ENCODE measurements around the gene BTBD17. TPM values are rescaled to one million over a fixed set of nuclear protein-coding genes. Genes with fewer than 3 reads are reported as not detected.

BTBD17 gene
- polyA plus RNA-seq, 1 of the 3 experiments (the other 2 are of a cell fraction) = not detected

- H3K9ac ChIP-seq = no peak overlapping the region
- H4K20me1 ChIP-seq (ENCODE audit: insufficient read depth) = no peaks in the 10 kb centered on the region
- ChIA-PET CTCF (interaction anchor here (0.9 to 1.6 kb wide), 2 partner anchors 12 to 13 kb away, joined by 3 read pairs; partner anchors contain the start of gene BTBD17), POLR2A (no interaction called here)
- H3F3A ChIP-seq (replicated peaks; ENCODE audit: insufficient read depth) = no peaks in the 10 kb centered on the region
- no peak overlapping the region for H3K27ac ChIP-seq (ENCODE audit: low read depth in 2 of 2, low read length in 1 of 2)
- no peak overlapping the region for H3K4me3 ChIP-seq (ENCODE audit: low read depth in 2 of 2, low read length in 1 of 2)
- H3K79me2 ChIP-seq (ENCODE audit: insufficient read depth) = no peaks in the 10 kb centered on the region
- no peaks in the 10 kb centered on the region for H3K27me3 ChIP-seq (ENCODE audit: insufficient read depth)
- no peaks in the 10 kb centered on the region for H3K9me2 ChIP-seq
- no peaks in the 10 kb centered on the region for H3K36me3 ChIP-seq (replicated peaks in 1 of 2; ENCODE audit: control insufficient read depth in 1 of 2, insufficient read depth in 2 of 2, low read length in 1 of 2)
- TF ChIP-seq MXI1 (IDR thresholded peaks at IDR 0.05; ENCODE audit: low read depth, low read length) (no peak), MEF2A (IDR thresholded peaks at IDR 0.05; ENCODE audit: borderline replicate concordance, low read depth) (no peak), RAD21 (IDR thresholded peaks at IDR 0.05; ENCODE audit: low read length) (no peak), NFIC (IDR thresholded peaks at IDR 0.05; ENCODE audit: borderline replicate concordance) (no peak), CHD2 (IDR thresholded peaks at IDR 0.05; ENCODE audit: low read length, partially characterized antibody) (no peak), NRF1 (IDR thresholded peaks at IDR 0.05; ENCODE audit: low read depth, low read length) (no peak), ELF1 (IDR thresholded peaks at IDR 0.05) (no peak), EZH2phosphoT487 (IDR thresholded peaks at IDR 0.05; ENCODE audit: borderline replicate concordance, low read depth) (no peak), POLR2AphosphoS5 (IDR thresholded peaks at IDR 0.05; ENCODE audit: low read depth, low read length) (no peak), FOXJ3 (CRISPR knock-in tag; IDR thresholded peaks at IDR 0.05) (no peak), TAF1 (IDR thresholded peaks at IDR 0.05; ENCODE audit: borderline replicate concordance, low read depth, low read length) (no peak), FOXM1 (IDR thresholded peaks at IDR 0.05; ENCODE audit: low read depth) (no peak), FOSL2 (IDR thresholded peaks at IDR 0.05; ENCODE audit: borderline replicate concordance, low read depth) (no peak), RXRA (IDR thresholded peaks at IDR 0.05; ENCODE audit: borderline replicate concordance, low read depth) (no peak), TCF12 (IDR thresholded peaks at IDR 0.05) (no peak), GATA2 (CRISPR knock-in tag; IDR thresholded peaks at IDR 0.05) (no peak), PBX3 (IDR thresholded peaks at IDR 0.05) (no peak)
- TF ChIP-seq, protein P1, sequence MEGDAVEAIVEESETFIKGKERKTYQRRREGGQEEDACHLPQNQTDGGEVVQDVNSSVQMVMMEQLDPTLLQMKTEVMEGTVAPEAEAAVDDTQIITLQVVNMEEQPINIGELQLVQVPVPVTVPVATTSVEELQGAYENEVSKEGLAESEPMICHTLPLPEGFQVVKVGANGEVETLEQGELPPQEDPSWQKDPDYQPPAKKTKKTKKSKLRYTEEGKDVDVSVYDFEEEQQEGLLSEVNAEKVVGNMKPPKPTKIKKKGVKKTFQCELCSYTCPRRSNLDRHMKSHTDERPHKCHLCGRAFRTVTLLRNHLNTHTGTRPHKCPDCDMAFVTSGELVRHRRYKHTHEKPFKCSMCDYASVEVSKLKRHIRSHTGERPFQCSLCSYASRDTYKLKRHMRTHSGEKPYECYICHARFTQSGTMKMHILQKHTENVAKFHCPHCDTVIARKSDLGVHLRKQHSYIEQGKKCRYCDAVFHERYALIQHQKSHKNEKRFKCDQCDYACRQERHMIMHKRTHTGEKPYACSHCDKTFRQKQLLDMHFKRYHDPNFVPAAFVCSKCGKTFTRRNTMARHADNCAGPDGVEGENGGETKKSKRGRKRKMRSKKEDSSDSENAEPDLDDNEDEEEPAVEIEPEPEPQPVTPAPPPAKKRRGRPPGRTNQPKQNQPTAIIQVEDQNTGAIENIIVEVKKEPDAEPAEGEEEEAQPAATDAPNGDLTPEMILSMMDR (IDR thresholded peaks at IDR 0.05) = no peak
- TF ChIP-seq, protein P2, sequence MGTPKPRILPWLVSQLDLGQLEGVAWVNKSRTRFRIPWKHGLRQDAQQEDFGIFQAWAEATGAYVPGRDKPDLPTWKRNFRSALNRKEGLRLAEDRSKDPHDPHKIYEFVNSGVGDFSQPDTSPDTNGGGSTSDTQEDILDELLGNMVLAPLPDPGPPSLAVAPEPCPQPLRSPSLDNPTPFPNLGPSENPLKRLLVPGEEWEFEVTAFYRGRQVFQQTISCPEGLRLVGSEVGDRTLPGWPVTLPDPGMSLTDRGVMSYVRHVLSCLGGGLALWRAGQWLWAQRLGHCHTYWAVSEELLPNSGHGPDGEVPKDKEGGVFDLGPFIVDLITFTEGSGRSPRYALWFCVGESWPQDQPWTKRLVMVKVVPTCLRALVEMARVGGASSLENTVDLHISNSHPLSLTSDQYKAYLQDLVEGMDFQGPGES (IDR thresholded peaks at IDR 0.05; ENCODE audit: low read depth, low read length) = no peak
- TF ChIP-seq, protein P3, sequence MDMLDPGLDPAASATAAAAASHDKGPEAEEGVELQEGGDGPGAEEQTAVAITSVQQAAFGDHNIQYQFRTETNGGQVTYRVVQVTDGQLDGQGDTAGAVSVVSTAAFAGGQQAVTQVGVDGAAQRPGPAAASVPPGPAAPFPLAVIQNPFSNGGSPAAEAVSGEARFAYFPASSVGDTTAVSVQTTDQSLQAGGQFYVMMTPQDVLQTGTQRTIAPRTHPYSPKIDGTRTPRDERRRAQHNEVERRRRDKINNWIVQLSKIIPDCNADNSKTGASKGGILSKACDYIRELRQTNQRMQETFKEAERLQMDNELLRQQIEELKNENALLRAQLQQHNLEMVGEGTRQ (IDR thresholded peaks at IDR 0.05; ENCODE audit: borderline replicate concordance, low read depth, low read length) = no peak
- peaks cover 0 to 2% of the 10 kb centered on the region in 2 experiments; a peak in 1 of 4 replicates for H3K4me1 ChIP-seq (ENCODE audit: control insufficient read depth in 1 of 2, insufficient read depth in 2 of 2, low read depth in 1 of 2, low read length in 1 of 2)
- no peaks in the 10 kb centered on the region for H3K9me3 ChIP-seq
- no peak overlapping the region for H3K4me2 ChIP-seq
- no peak overlapping the region for H2AFZ ChIP-seq (ENCODE audit: low read depth)
- no peak for DNase-seq
- 49% methylated on average over 3 of the region's 3 CpGs for WGBS (ENCODE audit: low lambda C conversion rate)
Measured at GRCh38 chr17:74374858-74375257, 13.2 kb upstream of the BTBD17 start.
